ENCODE results near the gene MLLT3.

Gene MLLT3

DNA sequence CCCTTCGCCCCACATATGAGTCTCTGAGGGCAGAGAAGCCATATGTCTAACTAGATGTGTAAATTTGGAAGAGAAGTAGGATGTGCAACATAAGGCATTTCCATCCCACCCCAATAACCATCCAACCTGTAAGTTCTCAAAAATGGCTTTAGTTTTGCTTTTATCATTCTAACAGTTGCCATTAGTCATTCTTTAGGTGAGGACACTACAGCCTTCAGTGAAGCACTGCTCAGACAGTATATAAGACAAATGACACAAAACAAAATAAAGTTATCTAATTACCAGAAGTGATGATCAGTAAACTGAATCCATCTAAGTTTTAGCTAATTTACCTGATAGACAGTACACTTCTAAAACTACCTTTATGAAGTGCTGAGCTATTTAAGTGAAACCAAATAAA is 23.9 kb downstream of the MLLT3 start:
- no peak overlapping the region for H3K4me3 ChIP-seq (ENCODE audit: low read length)
- no peak for TF ChIP-seq CTCF (conservative IDR thresholded peaks at IDR 0.05; ENCODE audit: low read length)
- DNase-seq (ENCODE audit: low read depth), result no peak

DNA sequence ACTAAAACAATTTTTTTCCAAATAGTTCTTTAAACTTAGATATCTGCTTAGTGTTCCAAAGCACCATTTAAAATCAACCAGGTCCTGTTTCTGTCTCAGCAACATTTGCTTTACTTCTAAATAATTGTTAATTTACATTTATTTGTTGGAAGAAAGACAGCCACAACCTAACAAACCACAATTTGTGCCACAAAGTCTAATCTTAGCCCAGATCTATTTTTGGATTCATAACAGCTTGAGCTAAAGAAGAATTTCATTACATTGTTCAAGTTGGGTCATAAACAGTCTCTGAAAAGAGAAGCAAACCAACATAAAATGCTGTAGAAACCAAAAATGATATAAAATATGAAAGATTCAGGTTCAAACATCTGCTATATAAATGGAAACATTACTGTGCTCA is 24.4 kb downstream of the MLLT3 start:
- no peak for TF ChIP-seq CTCF (conservative IDR thresholded peaks at IDR 0.05; ENCODE audit: low read length)
- no peak overlapping the region for H3K4me3 ChIP-seq (ENCODE audit: low read length)
- peak; percentile 20 for DNase-seq (ENCODE audit: low read depth)

DNA sequence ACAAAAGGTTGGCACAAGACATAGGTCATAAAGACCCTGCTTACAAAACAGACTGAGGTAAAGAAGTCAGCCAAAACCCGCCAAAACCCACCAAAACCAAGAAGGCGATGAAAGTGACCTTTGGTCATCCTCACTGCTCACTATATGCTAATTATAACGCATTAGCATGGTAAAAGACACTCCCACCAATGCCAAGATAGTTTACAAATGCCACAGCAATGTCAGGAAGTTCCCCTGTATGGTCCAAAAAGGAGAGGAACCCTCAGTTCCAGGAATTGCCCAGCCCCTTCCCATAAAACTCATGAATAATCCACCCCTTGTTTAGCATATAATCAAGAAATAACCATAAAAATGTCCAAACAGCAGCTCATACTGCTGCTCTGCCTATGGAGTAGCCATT is 27.7 kb downstream of the MLLT3 start:
- DNase-seq (ENCODE audit: low read depth), result no peak
- H3K4me3 ChIP-seq (ENCODE audit: low read length), result no peak overlapping the region
- TF ChIP-seq CTCF (conservative IDR thresholded peaks at IDR 0.05; ENCODE audit: low read length), result no peak

GRCh38 chr9:20593537-20593936 is 28.8 kb downstream of the MLLT3 start:
- no peak for TF ChIP-seq CTCF (conservative IDR thresholded peaks at IDR 0.05; ENCODE audit: low read length)
- no peak overlapping the region for H3K4me3 ChIP-seq (ENCODE audit: low read length)
- peak; percentile 68 for DNase-seq (ENCODE audit: low read depth)

DNA sequence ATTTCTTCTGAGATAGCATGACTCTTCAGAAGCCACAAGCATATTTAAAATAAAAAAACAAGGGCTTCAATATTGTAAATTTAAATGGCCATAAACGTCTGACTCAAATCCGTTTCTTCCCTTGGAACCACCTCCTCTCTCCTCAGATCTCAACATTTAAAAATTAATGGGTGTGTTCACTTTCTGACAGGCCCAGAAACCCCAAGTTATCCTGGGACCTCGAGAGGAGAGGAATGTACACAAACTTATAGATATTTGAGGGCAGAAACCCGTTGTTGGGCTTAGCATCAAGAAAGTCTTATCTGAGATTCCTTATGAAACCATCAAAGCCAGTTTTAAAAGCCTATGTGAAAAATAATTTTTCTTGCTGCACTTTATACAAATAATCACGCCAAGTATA is 29.2 kb downstream of the MLLT3 start:
- TF ChIP-seq CTCF (conservative IDR thresholded peaks at IDR 0.05; ENCODE audit: low read length), result no peak
- DNase-seq (ENCODE audit: low read depth), result no peak
- H3K4me3 ChIP-seq (ENCODE audit: low read length), result no peak overlapping the region

DNA sequence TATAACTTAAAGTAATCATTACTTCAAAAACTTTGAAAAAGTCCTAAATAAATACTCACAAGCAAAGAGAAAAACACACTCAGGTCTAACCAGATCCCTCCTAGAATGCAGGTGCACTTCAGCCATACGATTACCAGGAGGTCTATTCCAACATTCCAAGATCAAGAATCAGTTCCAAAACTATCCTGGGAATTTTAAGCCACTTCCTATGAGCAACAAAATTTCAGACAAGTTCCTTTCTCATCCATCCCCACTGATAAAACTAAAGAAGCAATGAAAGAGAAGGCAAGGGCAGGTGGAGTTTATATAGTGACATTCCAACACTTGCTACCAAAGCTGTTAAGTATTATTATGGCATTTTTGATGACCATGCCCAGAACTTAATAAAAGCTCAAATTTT is 29.6 kb downstream of the MLLT3 start:
- H3K4me3 ChIP-seq (ENCODE audit: low read length), result no peak overlapping the region
- TF ChIP-seq CTCF (conservative IDR thresholded peaks at IDR 0.05; ENCODE audit: low read length), result no peak
- peak; percentile 41 for DNase-seq (ENCODE audit: low read depth)

DNA sequence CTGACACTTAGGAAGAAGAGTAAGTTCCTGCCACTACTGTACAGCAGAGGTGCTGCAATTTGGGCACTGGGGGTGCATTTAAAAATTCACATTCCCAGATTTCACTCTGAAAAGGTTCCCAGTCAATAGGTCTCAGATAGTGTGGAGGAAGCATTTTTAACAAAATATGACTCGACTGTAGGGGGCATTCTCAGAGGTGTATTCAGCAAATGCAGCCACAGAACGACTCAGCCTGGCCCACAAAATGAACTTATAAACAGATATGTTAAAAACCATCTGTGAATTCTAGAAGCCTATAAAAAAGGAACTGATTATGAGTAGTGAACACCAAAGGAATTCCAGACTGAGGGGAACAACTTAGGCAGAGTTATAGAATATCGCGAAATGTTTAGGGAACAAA is 31.1 kb downstream of the MLLT3 start:
- H3K4me3 ChIP-seq (ENCODE audit: low read length), result no peak overlapping the region
- DNase-seq (ENCODE audit: low read depth), result peak; percentile 13
- TF ChIP-seq CTCF (conservative IDR thresholded peaks at IDR 0.05; ENCODE audit: low read length), result no peak
